Ishikawa (cell line): ENCODE results near the gene PAQR6.

ENCODE experiments used
- EP300 ChIP-seq: IDR thresholded peaks from 2 replicates; pipeline ENCODE4 v1.6.1; 2012; ENCODE audit warnings: borderline replicate concordance
- MAX ChIP-seq: IDR thresholded peaks from 2 replicates; pipeline ENCODE4 v1.6.1; 2012

GRCh38 chr1:156258859-156259258 lies 11.0 kb upstream of the PAQR6 start:
- TF ChIP-seq EP300 (no peak), MAX (no peak)
